ENCODE results near the gene IGSF5. TPM values are rescaled to one million over a fixed set of nuclear protein-coding genes. Genes with fewer than 3 reads are reported as not detected.

The IGSF5 gene
- total RNA-seq, 1 experiment from 2014 or later: 0.33 TPM

DNA sequence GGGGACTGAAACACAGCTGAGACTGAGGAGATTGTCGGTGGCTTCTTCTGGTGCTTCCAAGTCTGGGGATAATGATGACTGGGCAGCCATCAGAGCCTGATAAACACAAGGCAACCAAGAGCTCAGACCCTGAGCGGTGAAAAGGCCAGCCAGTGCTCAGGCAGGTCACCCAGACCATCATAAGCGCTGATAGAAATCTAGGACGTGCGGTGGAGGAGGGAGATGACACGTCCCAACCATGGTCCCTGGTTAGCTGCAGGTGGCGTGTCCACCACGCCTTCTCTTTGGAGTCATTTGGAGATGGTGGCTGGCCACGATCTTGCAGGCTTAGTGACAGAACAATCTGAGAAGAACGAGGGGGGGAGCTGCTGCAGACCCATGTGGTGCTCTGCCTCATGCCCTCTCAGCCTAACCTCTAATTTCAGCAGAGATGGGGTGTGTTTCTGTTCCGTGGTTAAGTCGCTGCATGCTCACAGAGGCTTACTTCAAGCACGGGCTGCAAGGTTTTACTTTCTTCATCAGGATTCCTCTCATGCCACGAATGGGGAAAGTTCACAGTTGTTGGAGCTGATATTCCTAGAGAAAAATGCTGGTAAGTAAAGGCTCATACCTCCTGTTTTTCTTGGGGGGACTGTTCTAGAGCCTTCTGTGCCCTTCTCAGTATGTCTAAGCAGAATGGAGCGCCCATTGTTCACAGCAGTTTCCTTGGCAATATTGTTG is 17.4 kb upstream of the IGSF5 start:
- no peak for TF ChIP-seq CTCF (IDR thresholded peaks at IDR 0.05; ENCODE audit: unreplicated experiment)
- intact Hi-C loops (cut with micrococcal nuclease; ENCODE audit: unreplicated experiment): no loop called here
- Mint-ChIP-seq H3K9me3 (ENCODE audit: low read depth, unreplicated experiment) (no peaks in the 10 kb centered on the region), H3K27ac (ENCODE audit: unreplicated experiment) (no peak overlapping the region), H3K27me3 (ENCODE audit: unreplicated experiment) (peaks cover 2% of the 10 kb centered on the region), H3K36me3 (ENCODE audit: insufficient read depth, unreplicated experiment) (no peaks in the 10 kb centered on the region), H3K4me3 (ENCODE audit: low read depth, unreplicated experiment) (no peak overlapping the region), H3K4me1 (ENCODE audit: low read depth, unreplicated experiment) (no peaks in the 10 kb centered on the region)
- DNase-seq: no peak
- CTCF ChIA-PET: no interaction called here
- BruUV-seq (replicated peaks): no TSS peak

- DNase-seq: no peak
- Mint-ChIP-seq H3K4me1 (ENCODE audit: low read depth, unreplicated experiment) (no peaks in the 10 kb centered on the region), H3K27me3 (ENCODE audit: unreplicated experiment) (no peaks in the 10 kb centered on the region), H3K9me3 (ENCODE audit: low read depth, unreplicated experiment) (no peaks in the 10 kb centered on the region), H3K36me3 (ENCODE audit: insufficient read depth, unreplicated experiment) (no peaks in the 10 kb centered on the region), H3K27ac (ENCODE audit: unreplicated experiment) (no peak overlapping the region), H3K4me3 (ENCODE audit: low read depth, unreplicated experiment) (no peak overlapping the region)
- BruUV-seq (replicated peaks): no TSS peak
- intact Hi-C loops (cut with micrococcal nuclease; ENCODE audit: unreplicated experiment): no loop called here
- no peak for TF ChIP-seq CTCF (IDR thresholded peaks at IDR 0.05; ENCODE audit: unreplicated experiment)
- CTCF ChIA-PET: no interaction called here
These were observed 16.6 kb upstream of the IGSF5 start for GRCh38 chr21:39728341-39728740.

DNA sequence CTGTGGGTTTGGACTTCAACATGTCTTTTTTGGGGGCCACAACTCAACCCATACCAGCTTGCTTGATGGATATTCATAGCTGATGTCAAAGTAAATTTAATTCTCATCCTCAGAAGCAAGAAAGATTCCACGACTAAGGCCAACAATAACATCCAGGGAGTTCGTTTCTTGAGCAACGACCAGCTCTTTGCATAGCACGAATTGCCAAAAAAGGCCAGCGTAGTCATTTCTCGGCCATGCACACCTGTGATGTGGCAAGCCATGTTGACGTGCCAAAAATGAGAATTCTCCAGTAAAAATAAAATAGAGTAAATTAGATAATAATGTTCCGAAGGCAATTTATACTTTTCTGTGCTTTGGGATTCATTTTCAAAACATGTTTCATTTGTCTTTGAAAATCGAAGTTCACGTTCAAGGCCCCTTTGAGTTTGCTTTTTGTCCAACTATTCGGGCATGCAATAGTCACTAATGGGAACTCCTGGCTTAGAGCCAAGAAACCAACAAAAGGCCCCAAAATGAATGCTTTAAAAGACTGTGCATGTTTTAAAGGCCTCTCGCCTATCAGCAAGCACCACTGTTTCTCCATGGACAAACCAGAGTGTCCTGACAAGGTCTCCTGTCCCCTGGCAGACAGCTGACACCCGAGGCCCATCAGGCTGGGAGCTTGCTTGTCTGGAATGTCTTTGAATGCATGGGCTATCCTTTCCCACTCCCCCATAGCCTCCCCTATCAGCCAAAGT is 14.4 kb upstream of the IGSF5 start:
- no peaks in the 10 kb centered on the region for H3K9me3 Mint-ChIP-seq (ENCODE audit: low read depth, unreplicated experiment)
- no peak for TF ChIP-seq CTCF (IDR thresholded peaks at IDR 0.05; ENCODE audit: unreplicated experiment)
- no peak for DNase-seq
- H3K27ac Mint-ChIP-seq (ENCODE audit: unreplicated experiment): no peak overlapping the region
- H3K36me3 Mint-ChIP-seq (ENCODE audit: insufficient read depth, unreplicated experiment): no peaks in the 10 kb centered on the region
- intact Hi-C loops (cut with micrococcal nuclease; ENCODE audit: unreplicated experiment): no loop called here
- CTCF ChIA-PET: no interaction called here
- BruUV-seq (replicated peaks): no TSS peak
- no peaks in the 10 kb centered on the region for H3K4me1 Mint-ChIP-seq (ENCODE audit: low read depth, unreplicated experiment)
- no peaks in the 10 kb centered on the region for H3K27me3 Mint-ChIP-seq (ENCODE audit: unreplicated experiment)
- H3K4me3 Mint-ChIP-seq (ENCODE audit: low read depth, unreplicated experiment): no peak overlapping the region

GRCh38 chr21:39736716-39737115 is 8.3 kb upstream of the IGSF5 start:
- Mint-ChIP-seq H3K36me3 (ENCODE audit: insufficient read depth, unreplicated experiment) (no peaks in the 10 kb centered on the region), H3K4me3 (ENCODE audit: low read depth, unreplicated experiment) (no peak overlapping the region), H3K4me1 (ENCODE audit: low read depth, unreplicated experiment) (peaks cover 13% of the 10 kb centered on the region), H3K27me3 (ENCODE audit: unreplicated experiment) (no peaks in the 10 kb centered on the region), H3K9me3 (ENCODE audit: low read depth, unreplicated experiment) (no peaks in the 10 kb centered on the region), H3K27ac (ENCODE audit: unreplicated experiment) (no peak overlapping the region)
- TF ChIP-seq CTCF (IDR thresholded peaks at IDR 0.05; ENCODE audit: unreplicated experiment): no peak
- CTCF ChIA-PET: no interaction called here
- no TSS peak for BruUV-seq (replicated peaks)
- intact Hi-C loops (cut with micrococcal nuclease; ENCODE audit: unreplicated experiment): no loop called here
- no peak for DNase-seq

Measured in Calu3 (cell line).